Stimulated activated CD4-positive, alpha-beta T cell treated with anti-CD3 and anti-CD28 coated beads, Interleukin-12 subunit alpha, Interleukin-12 subunit beta, amount 100 ng/mL, for 24 hours (primary cell): ENCODE data around the gene MAFG.

Source experiments
- DNase-seq, 2 experiments: peaks; one replicate each; pipeline ENCODE4 v3.0.0-alpha.2; 2020; ENCODE audit warnings: low read depth in 2 of 2

The MAFG gene

GRCh38 chr17:81898029-81898866 is 29.3 kb downstream of the MAFG start:
- DNase-seq, result no peak

GRCh38 chr17:81895400-81895799 is 32.1 kb downstream of the MAFG start:
- DNase-seq, result no peak

DNA sequence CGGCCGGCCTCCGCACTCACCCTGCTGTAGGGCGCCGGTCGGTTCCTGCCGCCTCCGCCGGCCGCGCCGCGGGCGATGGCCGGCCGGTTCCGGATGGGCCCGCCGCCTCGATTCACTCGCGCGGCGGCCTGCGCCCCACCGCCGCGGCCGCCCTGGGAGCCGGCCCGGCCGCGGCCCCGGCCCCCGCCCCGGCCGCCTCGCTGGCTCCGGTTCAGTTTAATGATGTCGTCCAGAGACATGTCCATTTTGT is 36.3 kb downstream of the MAFG start:
- DNase-seq, result no peak

DNA sequence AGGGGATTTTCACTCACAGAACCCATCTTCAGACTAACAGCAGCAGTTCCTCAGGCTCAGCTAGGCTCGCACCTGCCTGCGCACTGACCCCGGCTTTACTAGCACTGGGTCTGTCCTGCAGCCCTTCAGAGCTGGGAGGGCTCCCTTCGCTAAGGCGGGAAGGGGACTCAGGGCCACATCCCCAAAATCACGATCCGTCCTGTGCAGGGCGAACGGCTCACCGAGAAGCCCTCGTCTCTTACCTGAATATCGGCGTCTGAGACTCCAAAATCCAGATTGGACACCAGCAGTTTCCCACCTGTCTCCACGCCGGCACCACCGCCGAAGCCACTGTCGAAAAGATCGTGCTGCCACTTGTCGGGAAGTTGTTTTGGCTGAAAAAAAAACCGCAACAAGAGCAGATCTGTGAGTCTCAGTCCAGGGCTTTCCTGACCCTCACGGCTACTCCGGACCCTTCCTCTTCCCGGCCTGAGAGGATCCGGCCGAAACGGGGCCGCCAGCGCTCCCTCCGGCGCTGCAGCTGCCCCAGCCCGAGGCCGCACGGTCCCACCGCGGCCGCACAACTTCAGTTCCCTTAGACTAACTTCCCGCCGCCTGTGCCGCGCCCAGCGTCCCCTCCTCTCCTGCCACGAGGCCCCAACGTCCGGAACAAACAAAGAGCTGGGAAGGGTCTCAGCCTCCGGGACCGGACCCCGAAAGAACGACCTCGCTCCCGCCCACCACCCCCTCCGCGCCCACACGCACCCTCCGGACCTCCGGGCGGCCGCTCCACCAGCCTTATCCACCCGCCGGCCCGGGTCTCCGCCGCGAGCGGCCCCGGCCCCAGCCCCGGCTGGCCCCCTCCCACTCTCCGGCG is 36.9 kb downstream of the MAFG start:
- no peak for DNase-seq

DNA sequence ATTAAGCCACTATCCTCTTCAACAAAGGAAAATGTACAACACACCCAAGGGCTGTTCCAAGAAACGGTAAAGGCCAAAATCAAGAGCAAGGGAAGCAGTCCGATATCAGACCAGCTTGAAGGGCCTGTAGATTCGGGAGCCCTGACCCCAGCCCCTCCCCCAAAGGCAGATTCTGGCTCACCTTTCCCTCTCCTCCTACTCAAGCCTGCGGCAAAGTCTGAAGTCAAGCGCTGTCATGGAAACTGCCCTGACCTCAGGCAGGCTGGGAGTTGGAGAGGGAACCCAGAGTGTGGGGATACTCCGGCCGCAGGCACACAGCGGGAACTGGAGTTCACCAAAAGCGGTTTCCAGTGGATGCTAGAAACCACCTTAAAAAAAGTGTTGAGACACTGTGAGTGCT is 37.9 kb downstream of the MAFG start:
- no peak for DNase-seq

DNA sequence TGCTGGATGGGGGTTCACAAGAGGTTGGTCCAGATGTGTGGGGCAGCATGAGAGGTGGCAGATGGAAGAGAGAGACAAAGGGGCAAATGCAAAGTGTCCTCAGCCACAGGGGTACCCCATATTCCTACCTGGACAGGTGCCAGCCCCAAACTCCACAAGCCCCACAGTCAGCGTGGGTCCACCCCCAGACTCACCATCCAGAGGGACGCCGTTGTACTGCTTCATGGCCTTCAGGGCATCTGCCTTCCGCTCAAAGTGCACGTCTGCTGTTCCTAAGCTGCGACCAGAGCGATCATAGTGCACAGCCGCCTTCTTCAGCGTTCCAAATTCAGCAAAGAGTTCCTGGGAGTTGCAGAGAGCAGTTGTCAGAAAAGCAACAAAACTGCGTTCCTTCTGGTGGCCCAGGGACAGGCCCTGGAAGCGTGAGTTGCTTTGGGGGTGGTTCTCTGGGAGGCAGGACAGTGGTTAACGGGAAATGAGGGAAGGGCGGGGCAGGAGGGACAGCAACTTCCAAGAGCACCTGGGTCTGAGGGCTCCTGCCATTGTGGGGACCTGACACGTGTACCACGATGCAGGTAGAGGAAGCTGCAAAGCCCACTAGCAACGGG is 38.4 kb downstream of the MAFG start:
- no peak for DNase-seq

DNA sequence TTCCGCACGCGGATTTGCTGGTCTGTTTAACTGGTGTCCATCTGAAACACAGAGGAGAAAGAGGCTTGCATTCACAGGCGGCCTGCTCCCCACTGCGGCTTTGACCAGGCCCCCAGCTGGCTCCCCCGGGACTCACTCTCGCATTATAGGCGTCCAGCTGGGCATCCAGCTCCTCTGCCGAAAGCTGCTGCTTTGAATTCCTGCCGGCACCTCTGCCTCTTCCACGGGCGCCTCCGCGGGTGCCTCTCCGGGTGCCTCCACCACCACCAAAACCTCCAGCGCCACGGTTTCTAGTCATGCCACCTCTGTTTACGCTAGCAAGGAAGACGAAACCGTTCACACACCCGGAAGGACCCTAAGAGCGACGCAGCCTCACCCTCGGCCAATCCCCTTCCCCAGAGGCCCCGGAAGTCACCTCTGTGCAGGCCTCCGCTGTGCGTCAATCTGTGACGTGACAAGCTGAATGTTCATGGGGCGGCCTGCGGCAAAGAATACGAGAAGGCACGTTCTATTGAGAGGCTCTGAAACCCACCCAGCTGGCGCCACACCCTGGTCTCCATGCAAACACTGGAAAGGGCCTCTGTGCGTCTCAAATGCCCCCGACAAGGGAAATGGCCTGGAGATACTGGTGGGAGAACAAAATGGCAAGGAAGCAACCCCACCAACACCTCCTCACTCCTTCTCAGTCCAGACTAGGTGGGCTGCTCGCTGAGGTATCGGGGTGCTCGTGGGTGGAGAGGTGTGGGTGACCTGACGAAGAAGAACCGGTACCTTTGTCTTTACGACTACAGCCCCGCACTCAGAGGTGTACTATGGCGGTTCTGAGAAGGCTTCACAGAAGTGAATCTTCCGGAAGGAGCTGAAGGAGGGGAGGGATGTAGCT is 39.2 kb downstream of the MAFG start:
- no peak for DNase-seq

DNA sequence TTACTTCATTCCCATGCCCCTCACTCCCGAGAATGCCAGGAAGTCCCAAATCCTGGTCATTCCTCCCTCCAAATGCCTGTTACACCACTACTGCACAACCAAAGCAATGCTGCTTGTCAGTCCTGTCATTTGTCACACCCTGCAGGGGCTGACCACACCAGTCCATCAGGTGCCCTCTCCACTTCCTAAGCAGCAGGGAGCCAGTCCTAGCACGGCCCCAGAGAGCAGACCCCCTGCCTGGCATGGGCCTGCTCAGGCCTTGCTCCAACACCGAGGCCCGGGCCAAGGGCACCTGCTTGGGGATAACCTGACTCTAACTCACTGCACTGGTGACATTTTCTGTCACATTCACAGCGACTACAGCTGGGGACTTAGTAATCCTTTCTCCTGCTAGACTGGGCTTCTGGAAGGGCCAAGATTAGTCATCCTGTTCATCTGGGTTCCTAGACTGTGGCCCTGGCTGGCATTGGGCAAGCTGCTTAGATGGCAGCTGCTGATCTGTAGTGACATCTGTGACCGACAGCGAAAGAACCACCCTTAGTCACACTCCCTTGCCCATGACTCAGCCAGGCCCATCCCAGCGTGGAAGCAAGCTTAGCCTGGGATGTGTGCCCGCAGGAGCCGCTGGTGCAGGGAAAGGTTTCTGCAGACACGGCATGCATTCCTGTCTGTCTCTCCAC is 41.5 kb downstream of the MAFG start:
- DNase-seq, result no peak

DNA sequence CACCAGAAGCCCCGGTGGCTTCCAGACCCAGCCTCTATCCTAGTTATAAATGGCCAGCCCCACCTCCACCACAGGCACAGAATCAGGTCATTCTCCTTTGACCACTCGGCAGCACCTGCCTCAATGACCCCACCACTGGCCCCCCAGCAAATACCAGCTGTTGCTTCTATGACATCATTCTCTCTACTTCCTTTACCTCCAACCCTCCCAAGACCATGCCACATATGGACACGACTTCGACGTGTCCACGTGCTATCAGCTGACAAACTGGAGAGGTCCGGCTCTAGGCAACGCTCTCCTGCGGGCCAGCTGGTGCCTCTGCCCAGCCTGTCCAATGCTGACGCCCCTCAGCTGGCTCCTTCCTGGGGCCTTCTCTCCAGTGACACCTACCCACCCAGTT is 42.1 kb downstream of the MAFG start:
- no peak for DNase-seq

GRCh38 chr17:81884968-81885367 is 42.6 kb downstream of the MAFG start:
- no peak for DNase-seq

DNA sequence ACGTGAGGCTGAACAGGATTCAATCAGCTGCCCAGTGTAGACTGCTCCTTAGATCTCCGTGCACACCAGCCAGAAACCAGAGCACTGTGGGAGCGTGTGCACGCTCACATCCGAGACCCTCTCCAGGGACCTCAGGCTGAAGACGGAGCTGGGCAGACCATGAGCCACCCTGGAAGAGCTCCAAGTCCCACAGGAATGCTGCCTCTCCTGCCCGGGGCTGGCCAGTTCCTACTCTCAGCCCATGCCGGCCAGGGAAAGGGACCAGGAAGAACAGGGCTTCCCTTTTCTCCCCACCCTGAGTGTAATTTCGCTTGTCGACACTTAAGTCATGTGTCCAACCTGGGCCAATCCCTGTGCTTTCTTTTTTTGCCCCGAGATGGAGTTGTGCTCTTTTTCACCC is 43.0 kb downstream of the MAFG start:
- no peak for DNase-seq

DNA sequence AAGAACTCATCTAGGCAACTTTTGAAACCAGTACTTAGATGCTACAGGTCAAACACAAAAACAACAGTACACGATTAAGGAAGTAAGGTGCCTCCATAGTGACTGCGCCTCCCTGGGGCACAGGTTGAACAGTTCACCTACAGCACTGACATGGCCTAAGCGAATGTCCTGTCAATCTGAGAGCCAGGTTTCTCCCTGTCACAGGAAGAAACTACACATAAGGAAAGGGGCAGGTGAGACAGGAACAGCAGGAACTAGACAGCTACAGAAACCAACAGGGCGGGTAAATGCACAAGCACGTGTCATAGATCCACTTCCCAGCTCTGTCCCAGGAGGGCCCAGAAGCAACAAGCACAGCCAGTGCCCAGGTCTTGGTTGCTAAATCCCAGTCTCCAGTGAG is 48.4 kb downstream of the MAFG start:
- DNase-seq, result no peak

GRCh38 chr17:81878294-81878693 is 49.2 kb downstream of the MAFG start:
- DNase-seq, result no peak

DNA sequence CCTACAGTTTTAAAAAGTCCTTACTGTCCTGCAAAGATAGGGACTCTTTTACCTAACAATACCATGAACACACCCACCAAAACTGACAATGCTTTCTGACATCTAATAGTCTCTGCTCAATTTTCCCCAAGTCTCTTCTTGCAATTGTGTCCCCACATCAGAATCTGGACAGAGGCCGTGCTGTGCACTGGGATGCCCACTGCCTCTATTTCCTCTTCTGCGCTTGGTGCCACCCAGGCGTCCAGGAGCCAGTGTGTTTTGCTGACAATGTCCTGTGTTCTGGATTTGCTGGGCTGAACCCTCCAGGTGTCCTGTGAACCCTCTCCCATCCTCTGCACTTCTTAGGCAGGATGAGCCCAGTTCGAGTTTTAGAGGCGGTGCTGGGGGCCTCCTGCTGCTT is 50.0 kb downstream of the MAFG start:
- DNase-seq, result no peak

DNA sequence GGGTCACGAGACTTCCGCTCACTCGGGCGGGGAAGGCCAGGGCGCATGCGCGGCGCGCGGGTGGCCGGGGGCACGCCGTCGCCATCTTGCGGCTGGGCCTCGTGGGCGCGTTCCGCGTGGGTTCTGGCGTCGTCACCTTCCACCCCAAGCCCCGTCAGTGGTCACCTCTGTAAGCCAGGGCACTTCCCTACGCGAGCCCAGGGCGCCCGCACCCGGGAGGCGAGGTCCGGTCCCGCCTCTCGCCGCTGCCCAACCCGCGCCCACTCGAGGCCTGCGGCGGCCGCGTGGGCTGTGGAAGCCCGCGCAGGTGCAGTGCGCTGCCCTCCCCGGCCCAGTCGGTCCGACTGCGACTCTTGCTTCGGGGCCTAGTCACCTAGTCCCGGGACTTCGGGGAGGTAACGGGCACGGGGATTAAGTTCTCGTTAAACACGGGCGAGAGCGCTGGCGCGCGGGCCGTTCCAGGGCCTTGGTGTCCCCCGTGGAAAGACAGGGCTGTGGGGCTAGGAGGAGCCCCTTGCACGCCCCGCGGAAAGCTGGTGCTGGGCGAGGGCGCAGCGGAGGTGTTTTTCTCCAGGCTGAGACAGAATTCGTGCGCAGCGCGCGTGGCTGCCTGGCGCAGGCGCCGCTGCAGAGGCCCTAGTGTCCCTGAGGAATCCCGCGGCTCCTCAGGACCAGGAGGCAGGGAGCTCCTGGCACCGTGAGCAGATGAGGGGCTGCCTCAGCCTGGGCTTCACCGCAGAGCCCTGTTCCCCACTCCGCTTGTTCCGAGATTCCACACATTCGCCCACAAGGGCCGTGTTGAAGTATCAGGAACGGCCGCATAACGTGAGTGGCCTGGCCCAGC is 55.9 kb downstream of the MAFG start:
- peak; percentile 92 to 95 for DNase-seq

GRCh38 chr17:81870981-81871386 is 56.6 kb downstream of the MAFG start, which contains the start of gene ARHGDIA:
TSS of gene ARHGDIA (minus strand) at chr17:81871337. CDS start at chr17:81869930, 1,407 bp downstream.
- DNase-seq, result no peak

DNA sequence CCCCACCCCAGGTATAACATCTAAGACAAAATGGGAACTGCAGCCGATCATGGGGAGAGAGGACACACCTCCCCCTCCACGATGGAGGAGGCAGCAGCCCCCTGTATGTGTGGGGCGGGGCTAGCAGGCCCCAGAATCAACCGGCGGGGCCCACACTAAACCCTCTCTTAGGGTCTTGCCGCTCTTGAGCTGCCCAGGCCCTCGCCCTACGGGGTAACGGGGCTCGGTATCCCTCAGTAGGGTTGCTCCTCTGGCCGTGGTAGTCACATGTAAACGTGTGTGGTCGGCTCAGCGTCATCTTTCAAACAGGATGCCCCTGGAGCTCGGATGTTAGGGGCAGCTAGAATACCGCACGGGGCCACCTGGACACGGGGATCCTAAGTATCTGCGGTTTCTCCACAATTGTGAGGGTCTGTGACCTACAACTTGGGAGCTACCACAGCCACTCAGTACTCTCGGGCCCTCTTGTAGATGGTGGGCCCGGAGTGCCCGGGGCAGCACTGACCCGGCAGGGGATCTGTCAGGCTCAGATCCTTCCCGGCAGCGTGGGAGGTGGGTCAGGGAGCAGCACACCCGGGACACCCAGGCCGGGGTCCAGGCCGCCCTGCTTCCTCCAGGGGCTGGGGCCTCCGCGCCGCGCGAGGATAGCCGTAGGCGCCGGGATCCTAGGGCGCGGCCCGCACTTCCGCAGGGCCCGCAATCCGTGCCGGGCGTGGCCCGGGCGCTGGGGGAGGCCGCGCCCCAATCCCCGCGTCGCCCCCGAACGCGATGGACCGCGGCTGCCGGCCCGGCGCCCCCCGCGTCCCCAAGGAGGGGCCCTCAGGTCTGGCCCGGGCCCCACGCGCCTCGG is 57.2 kb downstream of the MAFG start:
- no peak for DNase-seq

DNA sequence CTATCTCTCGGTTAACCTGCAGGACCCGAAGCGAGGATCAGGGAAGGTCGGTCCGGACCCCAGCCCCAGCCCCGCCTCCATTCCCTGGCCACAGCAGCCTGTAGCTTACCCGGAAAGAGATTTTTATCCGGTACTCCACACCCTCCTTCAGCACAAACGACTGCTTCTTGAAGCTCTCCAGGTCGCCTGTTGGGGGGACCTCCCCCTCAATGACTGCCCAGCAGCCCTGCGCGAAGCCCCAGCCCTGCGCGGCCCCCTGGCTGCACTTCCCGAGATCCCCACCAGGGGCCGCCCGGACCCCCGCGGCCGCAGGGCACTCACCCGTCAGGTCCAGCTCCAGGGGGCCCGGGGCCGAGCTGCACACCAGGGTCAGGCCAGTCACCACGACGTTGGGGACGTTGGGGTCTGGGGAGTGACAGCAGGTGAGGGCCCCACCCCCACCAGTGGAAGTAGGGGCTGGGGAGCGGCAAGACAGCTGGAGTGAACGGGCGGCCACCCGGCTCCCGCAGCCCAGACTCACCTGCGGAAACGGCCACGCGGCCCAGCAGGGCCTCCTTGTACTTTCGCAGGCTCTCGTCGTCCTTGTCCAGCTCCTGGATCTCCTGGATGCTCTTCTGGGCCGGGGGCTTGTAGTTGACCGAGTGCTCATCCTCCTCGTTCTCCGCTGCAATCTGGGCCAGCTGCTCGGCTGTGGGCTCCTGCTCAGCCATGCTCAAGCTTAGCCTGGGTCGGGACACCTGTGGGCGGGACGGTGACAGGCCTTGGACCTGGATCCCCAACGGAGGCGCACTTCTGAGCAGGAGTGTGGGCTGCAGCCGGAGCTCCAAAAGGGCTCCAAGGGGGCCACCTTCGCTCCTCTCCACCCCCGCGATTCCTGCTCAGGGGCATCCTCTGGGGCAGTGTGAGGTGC is 58.1 kb downstream of the MAFG start:
- DNase-seq, result no peak
